Endometrium (tissue), 2 donors: ENCODE measurements around the gene DNAJB6.

Experiments
- FAIRE-seq: peaks from 2 replicates; lab custom pipeline; 2012; peaks lifted over from hg19 to GRCh38; lab: Jason Lieb, UNC
- donor health status: control.
- donor health status: control.

The DNAJB6 gene

GRCh38 chr7:157409753-157410727 lies 73.2 kb downstream of the DNAJB6 start:
- FAIRE-seq = no peak

- no peak for FAIRE-seq
These were observed 74.2 kb downstream of the DNAJB6 start for GRCh38 chr7:157410831-157411556.

DNA sequence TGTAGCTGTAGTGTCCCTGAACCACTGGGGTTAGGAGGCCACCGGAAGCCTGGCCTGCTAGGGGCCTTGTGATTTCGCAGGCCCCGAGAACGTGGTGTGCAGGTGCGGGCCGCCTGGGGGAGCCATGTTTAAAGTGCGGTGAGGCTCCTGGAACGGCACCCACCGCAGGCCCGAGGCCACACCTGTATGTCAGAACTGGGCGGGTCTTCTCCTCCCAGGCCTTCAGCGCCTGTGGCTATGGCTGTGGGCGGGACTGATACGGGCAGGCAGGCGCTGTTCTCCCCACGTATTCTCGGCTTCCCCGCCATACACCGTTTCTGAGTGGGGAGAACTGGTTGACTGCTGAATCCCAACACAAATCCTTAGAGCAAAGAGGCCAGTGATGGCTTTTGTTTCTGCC lies 74.8 kb downstream of the DNAJB6 start:
- no peak for FAIRE-seq

DNA sequence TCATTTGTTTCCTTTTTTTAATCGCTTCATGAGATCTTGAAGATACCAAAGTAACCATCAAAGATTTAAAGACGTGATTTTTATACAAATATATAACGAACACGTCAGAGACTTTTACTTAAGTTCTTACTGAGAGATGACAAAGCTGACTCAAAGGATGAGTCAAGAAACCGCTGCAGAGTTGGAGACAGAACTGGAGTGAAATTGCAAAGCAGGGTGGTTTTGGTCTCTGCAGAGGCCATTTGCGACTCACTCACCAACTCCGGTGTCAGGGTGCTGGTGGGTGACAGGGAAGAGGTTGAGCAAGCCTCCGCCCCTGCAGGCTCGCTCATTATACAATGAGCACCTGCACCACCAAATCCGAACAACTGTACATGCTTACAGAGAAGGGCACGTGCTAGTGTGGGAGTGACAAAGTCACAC lies 75.2 kb downstream of the DNAJB6 start:
- FAIRE-seq = no peak

GRCh38 chr7:157412491-157413180 lies 75.8 kb downstream of the DNAJB6 start:
- no peak for FAIRE-seq

- FAIRE-seq = no peak
These were observed 77.3 kb downstream of the DNAJB6 start for GRCh38 chr7:157413881-157414701.

GRCh38 chr7:157414702-157415096 lies 77.9 kb downstream of the DNAJB6 start:
- no peak for FAIRE-seq

- no peak for FAIRE-seq
These were observed 78.7 kb downstream of the DNAJB6 start for GRCh38 chr7:157415486-157415885.

GRCh38 chr7:157416011-157416410 lies 79.2 kb downstream of the DNAJB6 start:
- no peak for FAIRE-seq

- no peak for FAIRE-seq
These were observed 81.6 kb downstream of the DNAJB6 start for GRCh38 chr7:157418204-157419034.

DNA sequence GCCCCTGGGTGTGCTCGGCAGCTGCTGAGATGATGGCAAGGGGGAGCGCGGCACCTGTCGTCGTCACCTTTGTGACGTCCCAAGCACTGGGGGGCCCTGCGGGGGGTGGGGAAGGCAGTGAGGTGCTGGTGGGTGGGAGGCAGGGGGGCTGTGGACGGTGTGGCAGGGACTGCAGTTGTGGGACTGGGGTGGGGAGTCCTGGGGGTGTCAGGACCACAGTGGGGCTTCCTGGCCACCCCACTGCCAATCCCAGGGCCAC lies 82.2 kb downstream of the DNAJB6 start:
- no peak for FAIRE-seq

DNA sequence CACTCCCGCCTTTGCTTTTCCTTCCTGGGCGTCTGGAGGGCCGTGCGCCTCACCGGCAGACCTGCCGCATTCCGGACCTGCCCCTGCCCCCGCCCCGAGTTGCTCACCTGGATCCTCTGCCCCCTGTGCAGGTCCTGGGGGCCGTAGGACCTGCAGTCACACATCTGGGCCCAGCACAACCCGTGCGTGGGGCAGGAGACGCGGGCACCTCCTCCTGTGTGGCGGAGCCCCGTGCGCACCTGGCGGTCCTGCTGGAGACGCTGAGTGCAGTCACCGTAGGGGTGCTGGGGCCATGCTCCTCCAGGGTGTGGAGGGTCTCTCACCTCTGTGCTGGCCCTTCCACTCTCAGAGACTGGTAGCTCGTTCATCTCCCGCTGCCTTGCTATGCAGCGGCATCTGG lies 85.5 kb downstream of the DNAJB6 start:
- FAIRE-seq = no peak

DNA sequence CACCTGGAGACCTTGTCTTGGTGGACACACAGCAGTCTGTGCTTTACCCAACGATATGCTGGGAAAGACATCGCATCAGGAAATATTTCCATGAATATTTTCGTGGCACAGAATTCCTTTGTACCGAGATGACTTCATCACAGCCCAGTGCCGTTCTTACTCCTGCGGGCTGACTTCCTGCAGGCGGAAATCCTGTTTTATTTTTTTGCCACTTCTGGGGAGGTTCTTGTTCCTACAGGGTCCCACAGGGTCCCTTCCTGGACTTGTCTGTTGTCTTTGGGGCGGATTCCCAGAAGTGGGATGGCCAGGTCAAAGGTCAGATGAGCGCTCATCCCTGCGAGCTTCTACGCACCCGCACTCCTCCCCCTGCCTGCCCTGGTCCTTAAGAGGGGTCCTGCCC lies 86.5 kb downstream of the DNAJB6 start:
- no peak for FAIRE-seq

DNA sequence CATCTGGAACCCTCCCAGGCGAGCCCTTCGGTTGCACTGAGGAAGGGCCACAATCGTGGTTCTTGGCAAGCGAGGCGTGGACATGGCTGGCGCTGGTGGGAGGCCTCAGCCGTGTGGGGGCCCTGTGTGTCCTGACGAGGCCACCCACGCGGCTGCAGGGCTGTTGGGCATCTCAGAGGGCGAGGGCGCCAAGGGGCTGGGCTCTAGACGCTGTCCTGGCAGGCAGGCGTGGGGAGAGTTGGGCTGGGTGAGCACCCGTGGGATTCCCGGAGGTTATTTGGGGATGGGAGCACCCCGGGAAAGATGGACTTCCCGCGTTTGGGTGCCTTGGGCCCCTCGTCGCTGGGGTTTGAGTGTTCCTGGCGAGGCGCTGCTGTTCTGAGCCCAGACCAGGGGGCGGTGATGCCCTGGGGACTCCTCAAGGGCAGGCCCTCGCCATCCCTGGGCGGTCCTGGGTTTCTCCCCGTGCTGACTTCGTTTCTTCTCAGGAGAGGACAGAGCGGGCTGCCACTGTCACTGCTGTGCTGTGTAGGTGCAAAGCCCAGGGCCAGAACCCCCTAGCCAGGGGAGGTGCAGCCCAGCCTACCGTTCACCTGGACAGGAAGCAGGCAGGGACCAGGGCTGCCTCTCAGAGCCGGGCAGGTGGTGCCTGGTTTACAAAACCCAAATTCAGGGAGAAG lies 87.2 kb downstream of the DNAJB6 start:
- FAIRE-seq = no peak

GRCh38 chr7:157425137-157425731 lies 88.4 kb downstream of the DNAJB6 start:
- FAIRE-seq = no peak

DNA sequence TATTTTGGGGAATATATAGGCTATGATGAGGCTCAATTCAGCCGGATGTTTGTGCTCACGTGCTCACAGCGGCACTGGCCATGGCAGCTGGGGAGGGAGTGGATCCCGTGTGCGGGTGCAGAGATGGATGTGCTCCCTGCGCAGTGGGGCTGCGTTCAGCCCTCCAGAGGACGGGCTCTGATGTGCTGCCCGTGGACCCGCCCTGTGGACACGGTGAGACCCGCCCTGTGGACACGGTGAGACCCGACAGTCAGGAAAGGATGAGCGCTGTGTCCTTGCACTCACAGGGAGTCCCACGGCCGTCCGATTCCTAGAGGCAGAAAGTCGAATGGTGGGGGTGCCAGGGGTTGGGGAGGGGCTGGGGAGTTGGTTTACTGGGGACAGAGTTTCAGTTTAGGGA lies 89.0 kb downstream of the DNAJB6 start:
- no peak for FAIRE-seq

GRCh38 chr7:157426463-157427301 lies 89.9 kb downstream of the DNAJB6 start:
- FAIRE-seq = no peak

DNA sequence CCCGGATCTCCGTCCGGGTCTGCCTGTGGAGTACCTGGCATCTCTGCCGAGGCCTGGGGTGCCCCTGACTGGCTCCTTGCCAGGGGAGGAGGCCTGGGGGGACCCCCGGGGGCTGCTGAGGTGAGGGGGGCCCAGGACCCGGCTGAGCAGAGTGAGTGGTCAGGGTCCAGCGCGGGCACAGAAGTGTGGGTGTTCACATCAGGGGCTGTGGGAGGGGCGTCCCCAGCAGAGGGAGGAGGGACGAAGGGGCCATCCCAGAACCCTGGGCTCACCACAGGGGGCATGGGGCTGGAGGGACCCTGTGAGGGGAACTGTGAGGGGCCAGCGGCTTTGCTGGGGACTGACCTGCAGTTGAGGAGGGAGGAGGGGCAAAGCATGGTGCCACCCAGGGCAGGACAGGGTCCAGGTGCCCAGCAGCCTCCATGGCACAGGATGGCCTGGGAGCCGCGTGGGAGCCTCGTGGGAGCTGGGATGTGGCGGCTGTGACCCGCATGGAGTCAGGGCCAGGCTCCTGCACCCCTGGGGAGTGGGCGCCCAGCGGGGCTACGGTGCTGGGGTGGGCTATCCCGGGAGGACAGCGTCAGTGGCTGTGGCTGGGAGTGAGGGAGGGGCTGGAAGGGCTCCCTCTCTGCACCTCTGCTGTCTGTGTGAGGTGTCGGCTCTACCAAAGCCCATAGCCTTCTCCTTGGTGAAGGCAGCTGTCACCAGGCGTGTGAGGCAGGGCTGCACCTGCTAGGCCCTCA lies 91.2 kb downstream of the DNAJB6 start:
- FAIRE-seq = no peak

DNA sequence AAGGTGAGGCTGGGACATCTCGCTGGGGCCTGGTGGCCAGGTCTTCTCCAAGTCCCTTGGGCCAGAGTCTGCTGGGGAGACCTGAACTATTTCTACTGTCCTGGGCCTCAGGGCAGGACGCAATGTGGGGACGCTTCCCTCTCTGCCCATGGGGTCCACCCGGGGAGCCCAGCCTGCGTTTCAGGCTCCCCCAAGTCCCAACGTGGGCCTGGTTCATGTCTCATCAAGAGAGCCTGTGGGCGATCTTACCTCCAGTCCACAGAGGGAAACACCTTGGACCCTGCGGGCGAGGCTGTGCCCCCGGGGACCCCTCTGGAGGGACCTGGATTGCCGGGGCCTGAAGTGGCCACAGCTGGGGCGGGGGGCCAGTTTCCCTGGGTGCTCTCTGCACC lies 91.7 kb downstream of the DNAJB6 start:
- FAIRE-seq = no peak
